OCI-LY3 (cell line): ENCODE data around the gene UGT1A9.

Experiments used
- EZH2phosphoT487 ChIP-seq: fragments of 200-600 bp; shearing (Covaris generic); IDR thresholded peaks from 2 replicates; pipeline ENCODE4 v1.6.1; 2018; ENCODE audit warnings: antibody characterized with exemption, mixed run types, low read depth
- TF ChIP-seq, protein P1 (sequence below): fragments of 200-600, 300-600 bp; sonication (generic); IDR thresholded peaks from 2 replicates; pipeline ENCODE4 v1.5.1; 2014; ENCODE audit warnings: antibody characterized with exemption, low read length, low read depth

GRCh38 chr2:233769260-233769659 lies 97.6 kb downstream of the UGT1A9 start:
- TF ChIP-seq, protein P1, sequence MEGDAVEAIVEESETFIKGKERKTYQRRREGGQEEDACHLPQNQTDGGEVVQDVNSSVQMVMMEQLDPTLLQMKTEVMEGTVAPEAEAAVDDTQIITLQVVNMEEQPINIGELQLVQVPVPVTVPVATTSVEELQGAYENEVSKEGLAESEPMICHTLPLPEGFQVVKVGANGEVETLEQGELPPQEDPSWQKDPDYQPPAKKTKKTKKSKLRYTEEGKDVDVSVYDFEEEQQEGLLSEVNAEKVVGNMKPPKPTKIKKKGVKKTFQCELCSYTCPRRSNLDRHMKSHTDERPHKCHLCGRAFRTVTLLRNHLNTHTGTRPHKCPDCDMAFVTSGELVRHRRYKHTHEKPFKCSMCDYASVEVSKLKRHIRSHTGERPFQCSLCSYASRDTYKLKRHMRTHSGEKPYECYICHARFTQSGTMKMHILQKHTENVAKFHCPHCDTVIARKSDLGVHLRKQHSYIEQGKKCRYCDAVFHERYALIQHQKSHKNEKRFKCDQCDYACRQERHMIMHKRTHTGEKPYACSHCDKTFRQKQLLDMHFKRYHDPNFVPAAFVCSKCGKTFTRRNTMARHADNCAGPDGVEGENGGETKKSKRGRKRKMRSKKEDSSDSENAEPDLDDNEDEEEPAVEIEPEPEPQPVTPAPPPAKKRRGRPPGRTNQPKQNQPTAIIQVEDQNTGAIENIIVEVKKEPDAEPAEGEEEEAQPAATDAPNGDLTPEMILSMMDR, result no peak
- no peak for TF ChIP-seq EZH2phosphoT487
